Measurements from ENCODE around the gene CNOT4. TPM values are rescaled to one million over a fixed set of nuclear protein-coding genes. Genes with fewer than 3 reads are reported as not detected.

The CNOT4 gene
- total and polyA plus RNA-seq, 2 of the 13 experiments (the other 11 are each of a cell fraction or from before 2014, with no cell fraction given), result 7.4 to 8.4 TPM

DNA sequence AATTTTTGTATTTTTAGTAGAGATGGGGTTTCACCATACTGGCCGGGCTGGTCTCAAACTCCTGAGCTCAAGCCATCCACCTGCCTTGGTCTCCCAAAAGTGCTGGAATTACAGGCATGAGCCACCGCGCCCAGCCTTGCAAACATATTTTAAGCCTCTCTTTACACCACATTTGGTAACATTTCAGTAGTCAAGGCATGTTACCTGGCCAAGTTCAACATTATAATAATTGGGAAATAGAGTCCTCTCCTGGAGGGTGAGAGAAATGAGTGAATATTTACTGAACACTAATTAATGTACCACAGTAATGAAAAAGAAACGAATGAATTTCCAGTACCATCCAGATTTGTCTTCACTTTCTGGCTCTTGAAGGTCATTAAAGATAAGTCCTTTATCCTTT, 10.0 kb upstream of the CNOT4 start:
- POLR2A ChIA-PET, result no interaction called here
- no peak overlapping the region for H3K4me3 ChIP-seq (replicated peaks in 1 of 3; ENCODE audit: insufficient read depth in 1 of 3, low read depth in 2 of 3, low read length in 3 of 3)
- 71% methylated on average over 4 of the region's 4 CpGs for whole genome bisulfite sequencing (ENCODE audit: low lambda C conversion rate)
- H4K20me1 ChIP-seq (ENCODE audit: insufficient read depth, low read length), result no peaks in the 10 kb centered on the region
- DNase-seq (ENCODE audit: low spot score) (no peak), ATAC-seq (no peak), FAIRE-seq (no peak)
- H3K9ac ChIP-seq (ENCODE audit: insufficient read depth, low read depth, low read length), result no peak overlapping the region
- in situ Hi-C loops (cut with HindIII; ENCODE audit: extremely low pct_ligation_motif_present, low pct_unique_long_range_greater_than_20kb) (no loop called here), intact Hi-C loops (cut with micrococcal nuclease; ENCODE audit: unreplicated experiment) (no loop called here)
- BruUV-seq (replicated peaks), result no TSS peak
- H3K79me2 ChIP-seq (ENCODE audit: insufficient read depth, low read length), result no peaks in the 10 kb centered on the region
- peaks cover 23% of the 10 kb centered on the region for H3K4me1 ChIP-seq (ENCODE audit: insufficient read depth, low read length)
- no peaks in the 10 kb centered on the region for H3K36me3 ChIP-seq (replicated peaks in 1 of 2; ENCODE audit: control insufficient read depth in 1 of 2, insufficient read depth in 2 of 2, low read length in 2 of 2)
- no peak overlapping the region for H2AFZ ChIP-seq (ENCODE audit: low read length)
- CTCF ChIA-PET (ENCODE audit: low intra/inter-chr PET ratio, low total read pairs), result no interaction called here
- H3K9me3 ChIP-seq (ENCODE audit: low read length), result no peaks in the 10 kb centered on the region
- H3K27ac ChIP-seq (ENCODE audit: extremely low read length, insufficient read depth, low read length), result no peak overlapping the region
- H3K4me2 ChIP-seq (ENCODE audit: low read depth, low read length), result peak overlapping the region; percentile 46; the same call in 1 of the 2 replicates
- H3K27me3 ChIP-seq (ENCODE audit: control insufficient read depth in 1 of 2, insufficient read depth in 2 of 2, low read length in 2 of 2), result no peaks in the 10 kb centered on the region
- TF ChIP-seq ZNF251 (CRISPR knock-in tag; IDR thresholded peaks at IDR 0.05) (no peak), HDAC2 (CRISPR knock-in tag; IDR thresholded peaks at IDR 0.05) (no peak), ZNF263 (CRISPR knock-in tag; IDR thresholded peaks at IDR 0.05) (no peak), ISX (CRISPR knock-in tag; conservative IDR thresholded peaks at IDR 0.05) (no peak), ZNF3 (CRISPR knock-in tag; IDR thresholded peaks at IDR 0.05) (no peak), RFX3 (CRISPR knock-in tag; IDR thresholded peaks at IDR 0.05) (no peak), MYNN (CRISPR knock-in tag; IDR thresholded peaks at IDR 0.05; ENCODE audit: low read depth) (no peak), ZBTB21 (CRISPR knock-in tag; IDR thresholded peaks at IDR 0.05) (no peak), ZNF747 (CRISPR knock-in tag; IDR thresholded peaks at IDR 0.05; ENCODE audit: borderline replicate concordance) (no peak), MEIS2 (CRISPR knock-in tag; IDR thresholded peaks at IDR 0.05) (no peak)
- TF ChIP-seq, protein P1, sequence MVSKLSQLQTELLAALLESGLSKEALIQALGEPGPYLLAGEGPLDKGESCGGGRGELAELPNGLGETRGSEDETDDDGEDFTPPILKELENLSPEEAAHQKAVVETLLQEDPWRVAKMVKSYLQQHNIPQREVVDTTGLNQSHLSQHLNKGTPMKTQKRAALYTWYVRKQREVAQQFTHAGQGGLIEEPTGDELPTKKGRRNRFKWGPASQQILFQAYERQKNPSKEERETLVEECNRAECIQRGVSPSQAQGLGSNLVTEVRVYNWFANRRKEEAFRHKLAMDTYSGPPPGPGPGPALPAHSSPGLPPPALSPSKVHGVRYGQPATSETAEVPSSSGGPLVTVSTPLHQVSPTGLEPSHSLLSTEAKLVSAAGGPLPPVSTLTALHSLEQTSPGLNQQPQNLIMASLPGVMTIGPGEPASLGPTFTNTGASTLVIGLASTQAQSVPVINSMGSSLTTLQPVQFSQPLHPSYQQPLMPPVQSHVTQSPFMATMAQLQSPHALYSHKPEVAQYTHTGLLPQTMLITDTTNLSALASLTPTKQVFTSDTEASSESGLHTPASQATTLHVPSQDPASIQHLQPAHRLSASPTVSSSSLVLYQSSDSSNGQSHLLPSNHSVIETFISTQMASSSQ (IDR thresholded peaks at IDR 0.05; ENCODE audit: low read depth), result no peak
- TF ChIP-seq, protein P1 (CRISPR knock-in tag; IDR thresholded peaks at IDR 0.05; ENCODE audit: borderline replicate concordance), result no peak
- TF ChIP-seq, protein P2, sequence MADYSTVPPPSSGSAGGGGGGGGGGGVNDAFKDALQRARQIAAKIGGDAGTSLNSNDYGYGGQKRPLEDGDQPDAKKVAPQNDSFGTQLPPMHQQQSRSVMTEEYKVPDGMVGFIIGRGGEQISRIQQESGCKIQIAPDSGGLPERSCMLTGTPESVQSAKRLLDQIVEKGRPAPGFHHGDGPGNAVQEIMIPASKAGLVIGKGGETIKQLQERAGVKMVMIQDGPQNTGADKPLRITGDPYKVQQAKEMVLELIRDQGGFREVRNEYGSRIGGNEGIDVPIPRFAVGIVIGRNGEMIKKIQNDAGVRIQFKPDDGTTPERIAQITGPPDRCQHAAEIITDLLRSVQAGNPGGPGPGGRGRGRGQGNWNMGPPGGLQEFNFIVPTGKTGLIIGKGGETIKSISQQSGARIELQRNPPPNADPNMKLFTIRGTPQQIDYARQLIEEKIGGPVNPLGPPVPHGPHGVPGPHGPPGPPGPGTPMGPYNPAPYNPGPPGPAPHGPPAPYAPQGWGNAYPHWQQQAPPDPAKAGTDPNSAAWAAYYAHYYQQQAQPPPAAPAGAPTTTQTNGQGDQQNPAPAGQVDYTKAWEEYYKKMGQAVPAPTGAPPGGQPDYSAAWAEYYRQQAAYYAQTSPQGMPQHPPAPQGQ (CRISPR knock-in tag; IDR thresholded peaks at IDR 0.05; ENCODE audit: borderline replicate concordance), result no peak
- TF ChIP-seq, protein P3, sequence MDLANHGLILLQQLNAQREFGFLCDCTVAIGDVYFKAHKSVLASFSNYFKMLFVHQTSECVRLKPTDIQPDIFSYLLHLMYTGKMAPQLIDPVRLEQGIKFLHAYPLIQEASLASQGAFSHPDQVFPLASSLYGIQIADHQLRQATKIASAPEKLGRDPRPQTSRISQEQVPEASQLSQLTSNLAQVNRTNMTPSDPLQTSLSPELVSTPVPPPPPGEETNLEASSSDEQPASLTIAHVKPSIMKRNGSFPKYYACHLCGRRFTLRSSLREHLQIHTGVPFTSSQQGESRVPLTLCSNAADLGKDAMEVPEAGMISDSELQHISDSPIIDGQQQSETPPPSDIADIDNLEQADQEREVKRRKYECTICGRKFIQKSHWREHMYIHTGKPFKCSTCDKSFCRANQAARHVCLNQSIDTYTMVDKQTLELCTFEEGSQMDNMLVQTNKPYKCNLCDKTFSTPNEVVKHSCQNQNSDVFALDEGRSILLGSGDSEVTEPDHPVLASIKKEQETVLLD (CRISPR knock-in tag; IDR thresholded peaks at IDR 0.05; ENCODE audit: low read depth), result no peak
- TF ChIP-seq, protein P4, sequence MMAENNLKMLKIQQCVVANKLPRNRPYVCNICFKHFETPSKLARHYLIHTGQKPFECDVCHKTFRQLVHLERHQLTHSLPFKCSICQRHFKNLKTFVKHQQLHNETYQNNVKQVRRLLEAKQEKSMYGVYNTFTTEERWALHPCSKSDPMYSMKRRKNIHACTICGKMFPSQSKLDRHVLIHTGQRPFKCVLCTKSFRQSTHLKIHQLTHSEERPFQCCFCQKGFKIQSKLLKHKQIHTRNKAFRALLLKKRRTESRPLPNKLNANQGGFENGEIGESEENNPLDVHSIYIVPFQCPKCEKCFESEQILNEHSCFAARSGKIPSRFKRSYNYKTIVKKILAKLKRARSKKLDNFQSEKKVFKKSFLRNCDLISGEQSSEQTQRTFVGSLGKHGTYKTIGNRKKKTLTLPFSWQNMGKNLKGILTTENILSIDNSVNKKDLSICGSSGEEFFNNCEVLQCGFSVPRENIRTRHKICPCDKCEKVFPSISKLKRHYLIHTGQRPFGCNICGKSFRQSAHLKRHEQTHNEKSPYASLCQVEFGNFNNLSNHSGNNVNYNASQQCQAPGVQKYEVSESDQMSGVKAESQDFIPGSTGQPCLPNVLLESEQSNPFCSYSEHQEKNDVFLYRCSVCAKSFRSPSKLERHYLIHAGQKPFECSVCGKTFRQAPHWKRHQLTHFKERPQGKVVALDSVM (CRISPR knock-in tag; IDR thresholded peaks at IDR 0.05), result no peak
- TF ChIP-seq, protein P5, sequence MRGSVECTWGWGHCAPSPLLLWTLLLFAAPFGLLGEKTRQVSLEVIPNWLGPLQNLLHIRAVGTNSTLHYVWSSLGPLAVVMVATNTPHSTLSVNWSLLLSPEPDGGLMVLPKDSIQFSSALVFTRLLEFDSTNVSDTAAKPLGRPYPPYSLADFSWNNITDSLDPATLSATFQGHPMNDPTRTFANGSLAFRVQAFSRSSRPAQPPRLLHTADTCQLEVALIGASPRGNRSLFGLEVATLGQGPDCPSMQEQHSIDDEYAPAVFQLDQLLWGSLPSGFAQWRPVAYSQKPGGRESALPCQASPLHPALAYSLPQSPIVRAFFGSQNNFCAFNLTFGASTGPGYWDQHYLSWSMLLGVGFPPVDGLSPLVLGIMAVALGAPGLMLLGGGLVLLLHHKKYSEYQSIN (CRISPR knock-in tag; IDR thresholded peaks at IDR 0.05; ENCODE audit: borderline replicate concordance), result no peak

Measured in HepG2 (cell line).